ENCODE results near the gene C14orf180.
A peak's percentile ranks its signal among the peaks of the same experiment; 100 is the strongest.
"Not testable (repeated sequence)": the region's sequence is repeated elsewhere in the genome, so short reads cannot be mapped to it uniquely, and the experiment has no call there.

Gene C14orf180

DNA sequence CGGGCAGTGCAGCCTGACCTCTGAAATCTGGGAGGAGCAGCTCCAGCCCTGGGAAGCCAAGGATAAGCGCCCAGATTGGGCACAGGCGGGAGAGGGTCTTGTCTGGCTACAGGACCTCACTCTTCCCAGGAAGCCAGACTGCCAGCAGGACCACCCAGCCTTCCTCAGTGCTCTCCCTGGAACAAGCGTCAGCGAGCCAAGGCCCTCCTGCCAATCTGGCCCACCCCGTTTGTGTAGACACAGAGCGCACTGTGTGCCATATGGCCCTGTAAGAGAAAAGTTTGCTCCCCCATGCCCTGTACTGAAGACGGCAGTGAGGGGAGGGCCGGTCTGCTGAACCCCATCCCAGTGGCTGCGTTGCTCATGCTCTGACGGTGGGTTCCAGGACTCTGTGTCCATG lies 1.2 kb upstream of the C14orf180 start:
- no peak for TF ChIP-seq CTCF (IDR thresholded peaks at IDR 0.05; ENCODE audit: low read depth, low read length)
- H3K4me3 ChIP-seq (replicated peaks in 1 of 2; ENCODE audit: low read depth in 2 of 2, low read length in 2 of 2), result no peak overlapping the region
- no peak for DNase-seq (ENCODE audit: low read depth in 2 of 2)

DNA sequence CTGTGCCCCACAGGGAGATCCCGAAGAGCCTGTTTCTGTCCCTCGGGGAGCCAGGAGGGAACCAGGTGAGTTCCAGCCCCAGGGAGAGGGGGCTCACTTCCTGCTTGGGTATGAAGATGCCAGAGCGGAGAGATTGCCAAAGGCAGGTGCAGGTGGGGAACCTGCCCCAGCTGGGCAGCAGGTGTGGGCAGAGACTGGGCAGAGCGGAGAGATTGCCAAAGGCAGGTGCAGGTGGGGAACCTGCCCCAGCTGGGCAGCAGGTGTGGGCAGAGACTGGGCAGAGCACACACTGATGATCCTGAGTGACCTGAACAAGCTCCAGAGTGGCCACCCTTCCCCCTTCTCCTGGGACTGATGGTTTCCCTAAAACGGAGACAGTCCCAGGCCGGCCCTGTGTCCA lies 375 bp downstream of the C14orf180 start:
- not testable (repeated sequence) for DNase-seq (ENCODE audit: low read depth in 2 of 2); H3K4me3 ChIP-seq (replicated peaks in 1 of 2; ENCODE audit: low read depth in 2 of 2, low read length in 2 of 2)

- no peak for TF ChIP-seq CTCF (IDR thresholded peaks at IDR 0.05; ENCODE audit: low read depth, low read length)
- peak; percentile 25 to 31 for DNase-seq (ENCODE audit: low read depth in 2 of 2)
- H3K4me3 ChIP-seq (replicated peaks in 1 of 2; ENCODE audit: low read depth in 2 of 2, low read length in 2 of 2), result no peak overlapping the region
Observed at GRCh38 chr14:104580961-104581360, 1.4 kb downstream of the C14orf180 start.

GRCh38 chr14:104581521-104581920 lies 2.0 kb downstream of the C14orf180 start:
- H3K4me3 ChIP-seq (replicated peaks in 1 of 2; ENCODE audit: low read depth in 2 of 2, low read length in 2 of 2), result no peak overlapping the region
- DNase-seq (ENCODE audit: low read depth in 2 of 2), result no peak
- no peak for TF ChIP-seq CTCF (IDR thresholded peaks at IDR 0.05; ENCODE audit: low read depth, low read length)

- DNase-seq (ENCODE audit: low read depth in 2 of 2), result peak in 1 of 2 donors; percentile 8
- TF ChIP-seq CTCF (IDR thresholded peaks at IDR 0.05; ENCODE audit: low read depth, low read length), result no peak
- H3K4me3 ChIP-seq (replicated peaks in 1 of 2; ENCODE audit: low read depth in 2 of 2, low read length in 2 of 2), result no peak overlapping the region
Observed at GRCh38 chr14:104582005-104582404, 2.4 kb downstream of the C14orf180 start.

DNA sequence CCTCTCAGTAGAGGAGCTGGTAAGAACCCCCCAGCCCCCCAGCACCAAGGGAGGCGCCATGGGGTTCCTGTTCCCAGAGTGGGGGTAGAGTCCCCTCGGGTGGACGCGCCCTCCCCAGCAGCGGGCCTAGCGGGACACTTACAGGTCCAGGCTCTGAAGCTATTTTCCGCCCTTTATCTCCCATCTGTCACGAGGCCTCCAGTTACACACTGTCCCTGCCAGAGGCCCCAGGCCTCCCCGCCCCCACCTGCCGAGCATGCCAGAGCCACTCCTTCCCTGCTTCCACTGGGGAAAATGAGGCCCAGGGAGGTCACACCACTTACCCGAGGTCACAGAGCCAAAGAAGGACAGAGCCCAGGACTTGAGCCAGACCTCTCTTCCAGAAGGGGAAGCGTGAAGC lies 3.1 kb downstream of the C14orf180 start:
- no peak overlapping the region for H3K4me3 ChIP-seq (replicated peaks in 1 of 2; ENCODE audit: low read depth in 2 of 2, low read length in 2 of 2)
- TF ChIP-seq CTCF (IDR thresholded peaks at IDR 0.05; ENCODE audit: low read depth, low read length), result no peak
- peak in 1 of 2 donors; percentile 9 for DNase-seq (ENCODE audit: low read depth in 2 of 2)

DNA sequence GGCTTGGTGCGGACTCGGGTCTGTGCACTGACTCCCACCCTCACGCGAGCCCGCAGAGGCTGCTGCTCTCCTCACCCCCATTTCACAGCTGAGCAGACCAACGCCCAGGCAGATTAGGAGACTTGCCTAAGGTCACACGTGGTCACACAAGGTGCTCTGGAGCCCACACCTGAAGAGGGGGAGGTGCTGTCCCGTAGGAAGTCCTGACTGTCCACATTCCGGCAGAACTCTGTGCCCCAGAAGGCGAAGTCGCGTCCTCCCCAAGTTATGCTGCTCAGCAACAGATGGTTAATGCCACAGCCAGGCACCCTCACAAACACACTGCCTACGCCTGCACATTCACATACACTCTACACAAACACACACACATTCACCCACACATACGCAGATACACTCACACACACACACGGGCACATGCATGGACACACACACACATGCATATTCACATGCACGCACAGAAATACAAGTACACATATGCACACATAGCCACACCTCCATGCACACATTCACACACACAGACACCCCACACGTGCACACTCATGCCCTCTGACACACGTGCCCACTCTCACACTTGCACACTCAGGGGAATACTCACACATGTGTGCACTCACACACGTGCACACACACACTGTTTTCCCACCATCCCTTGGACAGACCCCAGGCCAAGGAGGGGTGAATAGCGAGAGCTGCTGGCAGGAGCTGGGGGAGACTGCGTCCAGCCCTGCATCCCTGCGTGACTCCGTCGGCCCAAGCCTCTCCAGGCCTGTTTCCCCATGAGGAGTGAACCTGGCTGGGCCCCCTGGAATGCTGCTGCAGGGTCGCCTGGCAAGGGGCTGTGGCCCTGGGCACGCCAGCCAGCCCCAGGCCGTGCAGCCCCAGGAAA lies 4.1 kb downstream of the C14orf180 start:
- H3K4me3 ChIP-seq (replicated peaks in 1 of 2; ENCODE audit: low read depth in 2 of 2, low read length in 2 of 2), result no peak overlapping the region
- no peak for TF ChIP-seq CTCF (IDR thresholded peaks at IDR 0.05; ENCODE audit: low read depth, low read length)
- no peak for DNase-seq (ENCODE audit: low read depth in 2 of 2)

Measured in cardiac fibroblast (primary cell).